Bronchial epithelial cell (primary cell): Measurements from ENCODE around the gene ZNF185. TPM values are rescaled to one million over a fixed set of nuclear protein-coding genes. Genes with fewer than 3 reads are reported as not detected.

ENCODE experiments used
- DNase-seq: peaks from one replicate; pipeline ENCODE4 v3.0.0-alpha.2; 2010; ENCODE audit warnings: low read depth
- FAIRE-seq: peaks from 2 replicates; lab custom pipeline; 2011; peaks lifted over from hg19 to GRCh38; lab: Jason Lieb, UNC
- H3K27me3 ChIP-seq: 2 replicates; pipeline ENCODE4 v1.5.1; 2011; ENCODE audit warnings: low read length; ENCODE audit not compliant: control insufficient read depth, insufficient read depth
- H3K36me3 ChIP-seq: 2 replicates; pipeline ENCODE4 v1.5.1; 2011; ENCODE audit warnings: low read length; ENCODE audit not compliant: control insufficient read depth, insufficient read depth
- H3K4me3 ChIP-seq: 2 replicates; pipeline ENCODE4 v1.5.1; 2011; ENCODE audit warnings: mild to moderate bottlenecking, low read depth, low read length, control low read depth
- CTCF ChIP-seq: IDR thresholded peaks from 2 replicates; pipeline ENCODE4 v1.5.1; 2011; ENCODE audit warnings: mild to moderate bottlenecking, moderate library complexity, low read length, control low read depth, inconsistent platforms; ENCODE audit not compliant: insufficient read depth, severe bottlenecking
- total RNA-seq: library from RNA; depleted of rRNA; stranded (reverse); fragments of >200 nt; gene quantifications from 2 replicates; pipeline ENCODE4 v1.2.1, GENCODE V29; 2014

ZNF185 gene
- total RNA-seq, 1 donor from 2014 or later: 93.5 TPM

- no peak for TF ChIP-seq CTCF
- Histone ChIP-seq H3K4me3 (no peak overlapping the region), H3K27me3 (no peaks in the 10 kb centered on the region), H3K36me3 (peaks cover 32% of the 10 kb centered on the region)
- DNase-seq: no peak
- no peak for FAIRE-seq
Measured at GRCh38 chrX:152929898-152930297, 32.0 kb downstream of the ZNF185 start.

- no peaks in the 10 kb centered on the region for H3K27me3 ChIP-seq
- no peak for TF ChIP-seq CTCF
- DNase-seq (no peak), FAIRE-seq (no peak)
- peaks cover 32% of the 10 kb centered on the region for H3K36me3 ChIP-seq
- no peak overlapping the region for H3K4me3 ChIP-seq
Measured at GRCh38 chrX:152930516-152930915, 32.6 kb downstream of the ZNF185 start.

GRCh38 chrX:152932144-152932543 is 34.3 kb downstream of the ZNF185 start:
- Histone ChIP-seq H3K36me3 (peaks cover 28% of the 10 kb centered on the region), H3K4me3 (no peak overlapping the region), H3K27me3 (no peaks in the 10 kb centered on the region)
- no peak for FAIRE-seq
- DNase-seq: no peak
- TF ChIP-seq CTCF: no peak

GRCh38 chrX:152932598-152933175 is 34.8 kb downstream of the ZNF185 start:
- DNase-seq (no peak), FAIRE-seq (no peak)
- H3K27me3 ChIP-seq: no peaks in the 10 kb centered on the region
- H3K4me3 ChIP-seq: no peak overlapping the region
- H3K36me3 ChIP-seq: peaks cover 29% of the 10 kb centered on the region
- TF ChIP-seq CTCF: no peak

GRCh38 chrX:152936306-152936705 is 38.4 kb downstream of the ZNF185 start:
- TF ChIP-seq CTCF: no peak
- Histone ChIP-seq H3K36me3 (peaks cover 20% of the 10 kb centered on the region), H3K4me3 (no peak overlapping the region), H3K27me3 (no peaks in the 10 kb centered on the region)
- FAIRE-seq (no peak), DNase-seq (no peak)

- no peak for TF ChIP-seq CTCF
- FAIRE-seq: no peak
- no peak for DNase-seq
- H3K27me3 ChIP-seq: no peaks in the 10 kb centered on the region
- H3K36me3 ChIP-seq: peaks cover 15% of the 10 kb centered on the region
- H3K4me3 ChIP-seq: no peak overlapping the region
Measured at GRCh38 chrX:152937236-152937635, 39.4 kb downstream of the ZNF185 start.
